HL-60 (cell line): ENCODE data around the gene CCL19.

ENCODE experiments used
- CTCF ChIP-seq: IDR thresholded peaks from one replicate; pipeline ENCODE4 v1.5.1; 2011; ENCODE audit warnings: low read length, control low read depth, inconsistent platforms; ENCODE audit not compliant: insufficient read depth
- POLR2AphosphoS5 ChIP-seq: IDR thresholded peaks from 2 replicates; pipeline ENCODE4 v1.6.1; 2012; ENCODE audit warnings: low read depth

GRCh38 chr9:34689512-34689911 lies 1.6 kb downstream of the CCL19 start:
- TF ChIP-seq CTCF, result no peak
- no peak for TF ChIP-seq POLR2AphosphoS5
